HG02973 (cell line): ENCODE measurements around the gene DHX57.

ENCODE experiments used
- ATAC-seq: cut with Tn5 transposase; IDR thresholded peaks from one replicate; pipeline ENCODE4 v1.9.1; 2021; ENCODE audit warnings: moderate library complexity; ENCODE audit not compliant: unreplicated experiment

DHX57 gene

GRCh38 chr2:38754506-38754905, 121.2 kb downstream of the DHX57 start:
- ATAC-seq = no peak

GRCh38 chr2:38754049-38754448, 121.7 kb downstream of the DHX57 start:
- no peak for ATAC-seq

GRCh38 chr2:38751596-38752410, 123.9 kb downstream of the DHX57 start:
- ATAC-seq = peak; percentile 14

GRCh38 chr2:38750891-38751595, 124.7 kb downstream of the DHX57 start, which contains the start of gene SRSF7:
SRSF7 (minus strand) TSS chr2:38751361; CDS start chr2:38751256, 105 bp downstream.
- peak; percentile 74 for ATAC-seq

- ATAC-seq = peak; percentile 32
Observed at GRCh38 chr2:38750011-38750890, 125.5 kb downstream of the DHX57 start.

GRCh38 chr2:38748943-38749804, 126.6 kb downstream of the DHX57 start:
- no peak for ATAC-seq

GRCh38 chr2:38748391-38748790, 127.3 kb downstream of the DHX57 start:
- no peak for ATAC-seq

GRCh38 chr2:38747819-38748218, 127.9 kb downstream of the DHX57 start:
- no peak for ATAC-seq
